Endothelial cell of umbilical vein (primary cell): ENCODE measurements around the gene BCAS3. TPM values are rescaled to one million over a fixed set of nuclear protein-coding genes. Genes with fewer than 3 reads are reported as not detected.

Source experiments
- BruUV-seq: library from RNA; stranded (reverse); fragments of 400-500 nt; replicated peaks from 2 replicates; lab custom pipeline; 2021; lab: Mats Ljungman, UMichigan
- CTCF ChIA-PET: fragments of 300-600, 350-600 bp; sonication (Branson Sonifier 250); formaldehyde crosslinking; loops from one replicate; lab custom pipeline; 2021; ENCODE audit warnings: antibody characterized with exemption, inconsistent platforms; lab: Charles Lee
- POLR2A ChIA-PET: fragments of 300-600, 350-600 bp; sonication (Branson Sonifier 250); formaldehyde crosslinking; loops from one replicate; lab custom pipeline; 2021; ENCODE audit warnings: antibody characterized with exemption, inconsistent platforms; lab: Charles Lee
- DNase-seq: peaks from one replicate; pipeline ENCODE4 v3.0.0-alpha.2; 2011; ENCODE audit warnings: low read depth, low spot score
- FAIRE-seq: peaks from 2 replicates; lab custom pipeline; 2011; peaks lifted over from hg19 to GRCh38; lab: Jason Lieb, UNC
- H2AFZ ChIP-seq: 2 replicates; pipeline ENCODE4 v1.6.0; 2012; ENCODE audit warnings: low read depth, low read length, control low read depth, inconsistent platforms
- H3K27ac ChIP-seq: 2 replicates; pipeline ENCODE4 v1.5.1; 2011; ENCODE audit warnings: low read depth, mild to moderate bottlenecking, control low read depth, low read length, moderate library complexity; ENCODE audit not compliant: insufficient read depth
- H3K27me3 ChIP-seq, 2 experiments: 2 replicates each; pipeline versions ENCODE4 v1.6.0 to v1.6.1; 2011; ENCODE audit warnings: low read length in 2 of 2, mixed read lengths in 1 of 2; ENCODE audit not compliant: control insufficient read depth in 2 of 2, insufficient read depth in 2 of 2
- H3K36me3 ChIP-seq, 2 experiments: 2 replicates in 1 of 2; 3 replicates in 1 of 2; pipeline ENCODE4 v1.5.1; 2011; ENCODE audit warnings: low read length in 2 of 2, mild to moderate bottlenecking in 1 of 2, moderate library complexity in 1 of 2; ENCODE audit not compliant: control insufficient read depth in 2 of 2, insufficient read depth in 2 of 2; ENCODE audit errors: extremely low read depth in 1 of 2
- H3K4me1 ChIP-seq: 3 replicates; pipeline ENCODE4 v1.5.1; 2011; ENCODE audit warnings: mild to moderate bottlenecking, low read length; ENCODE audit not compliant: control insufficient read depth, insufficient read depth; ENCODE audit errors: extremely low read depth
- H3K4me2 ChIP-seq: 2 replicates; pipeline ENCODE4 v1.6.1; 2011; ENCODE audit warnings: low read length, control low read depth, mixed read lengths; ENCODE audit not compliant: insufficient read depth
- H3K4me3 ChIP-seq, 3 experiments: fragments of 200-600 bp in 1 of 3; sonication (generic), shearing (Covaris generic) in 1 of 3; replicated peaks in 1 of 3; 2 replicates each; pipeline ENCODE4 v1.5.1; 2011 to 2016; ENCODE audit warnings: control low read depth in 3 of 3, low read length in 3 of 3, mild to moderate bottlenecking in 2 of 3, inconsistent platforms in 1 of 3, low read depth in 1 of 3, moderate library complexity in 1 of 3; ENCODE audit not compliant: insufficient read depth in 1 of 3
- H3K79me2 ChIP-seq: 2 replicates; pipeline ENCODE4 v1.6.0; 2012; ENCODE audit warnings: low read length, inconsistent platforms; ENCODE audit not compliant: control insufficient read depth, insufficient read depth
- H3K9ac ChIP-seq: replicated peaks from 2 replicates; pipeline ENCODE3; 2011; ENCODE audit warnings: low read length, control low read depth; ENCODE audit not compliant: insufficient read depth; ENCODE audit errors: extremely low read depth
- H3K9me1 ChIP-seq: replicated peaks from 3 replicates; pipeline ENCODE4 v1.6.0; 2011; ENCODE audit warnings: mild to moderate bottlenecking, low read length; ENCODE audit not compliant: control insufficient read depth, insufficient read depth; ENCODE audit errors: extremely low read depth
- H3K9me3 ChIP-seq: replicated peaks from 2 replicates; pipeline ENCODE4 v1.5.1; 2012; ENCODE audit warnings: low read length, inconsistent platforms; ENCODE audit not compliant: control insufficient read depth, insufficient read depth
- H4K20me1 ChIP-seq: replicated peaks from 2 replicates; pipeline ENCODE3; 2011; ENCODE audit warnings: mild to moderate bottlenecking, low read length; ENCODE audit not compliant: control insufficient read depth, insufficient read depth; ENCODE audit errors: extremely low read depth
- CTCF ChIP-seq, 2 donors: IDR thresholded peaks; 1 replicate in 1 of 2; 2 replicates in 1 of 2; pipeline ENCODE4 v1.5.1; 2011; ENCODE audit warnings: low read length in 2 of 2, mild to moderate bottlenecking in 2 of 2, moderate library complexity in 2 of 2, control low read depth in 1 of 2, inconsistent platforms in 1 of 2, low read depth in 1 of 2; ENCODE audit not compliant: insufficient read depth in 1 of 2; ENCODE audit errors: extremely low read depth in 1 of 2
- EZH2 ChIP-seq: IDR thresholded peaks from 2 replicates; pipeline ENCODE4 v1.6.1; 2012; ENCODE audit warnings: borderline replicate concordance, low read depth, mild to moderate bottlenecking, moderate library complexity, low read length, inconsistent platforms; ENCODE audit not compliant: severe bottlenecking
- FOS ChIP-seq: IDR thresholded peaks from 2 replicates; pipeline ENCODE4 v1.6.1; 2011; ENCODE audit warnings: mild to moderate bottlenecking, low read length, moderate library complexity, borderline replicate concordance; ENCODE audit not compliant: insufficient read depth
- GATA2 ChIP-seq: IDR thresholded peaks from 2 replicates; pipeline ENCODE4 v1.7.0; 2011; ENCODE audit warnings: low read depth, mild to moderate bottlenecking, moderate library complexity, mixed read lengths, low read length; ENCODE audit not compliant: insufficient read length, insufficient read depth
- JUN ChIP-seq: IDR thresholded peaks from 2 replicates; pipeline ENCODE4 v1.6.1; 2011; ENCODE audit warnings: borderline replicate concordance, low read depth; ENCODE audit not compliant: insufficient read length, insufficient read depth
- MYC ChIP-seq: IDR thresholded peaks from one replicate; pipeline ENCODE4 v1.6.1; 2011; ENCODE audit warnings: mild to moderate bottlenecking, low read depth, low read length
- POLR2A ChIP-seq: IDR thresholded peaks from 2 replicates; pipeline ENCODE4 v1.6.1; 2012; ENCODE audit warnings: low read depth, mild to moderate bottlenecking, control low read depth, low read length
- POLR2AphosphoS5 ChIP-seq: IDR thresholded peaks from 2 replicates; pipeline ENCODE4 v1.6.1; 2012; ENCODE audit warnings: low read depth, mild to moderate bottlenecking, control low read depth, low read length, moderate library complexity; ENCODE audit not compliant: insufficient read depth
- dilution Hi-C: fragments of 300-500 bp; cut with MboI; formaldehyde crosslinking; loops from one replicate; pipeline ENCODE4 v1.15.0; 2019; ENCODE audit warnings: low sequenced_read_pairs; ENCODE audit not compliant: extremely low pct_ligation_motif_present
- intact Hi-C: fragments of 100-400 bp; cut with micrococcal nuclease; formaldehyde crosslinking; loops from one replicate; pipeline ENCODE4 v1.10.0; 2022
- polyA plus RNA-seq, 4 experiments: library from polyadenylated mRNA; depleted of rRNA in 3 of 4; stranded (reverse) in 3 of 4; unstranded in 1 of 4; fragments of >200 nt; gene quantifications; 2 replicates each; pipeline versions ENCODE4 v1.2.1 to v1.2.3, GENCODE V29; 2011 to 2012; ENCODE audit warnings: missing spikeins in 1 of 4
- total RNA-seq: library from RNA; stranded (reverse); gene quantifications from 2 replicates; pipeline ENCODE4 v1.2.3, GENCODE V29; 2021
- TF ChIP-seq, protein P1 (sequence below): IDR thresholded peaks from 2 replicates; pipeline ENCODE4 v1.6.1; 2011; ENCODE audit not compliant: insufficient read depth, insufficient read length

The BCAS3 gene
- total and polyA plus RNA-seq, 2 donors (not counting 3 experiments of a cell fraction or from before 2014, with no cell fraction given): 8.2 to 16.0 TPM

DNA sequence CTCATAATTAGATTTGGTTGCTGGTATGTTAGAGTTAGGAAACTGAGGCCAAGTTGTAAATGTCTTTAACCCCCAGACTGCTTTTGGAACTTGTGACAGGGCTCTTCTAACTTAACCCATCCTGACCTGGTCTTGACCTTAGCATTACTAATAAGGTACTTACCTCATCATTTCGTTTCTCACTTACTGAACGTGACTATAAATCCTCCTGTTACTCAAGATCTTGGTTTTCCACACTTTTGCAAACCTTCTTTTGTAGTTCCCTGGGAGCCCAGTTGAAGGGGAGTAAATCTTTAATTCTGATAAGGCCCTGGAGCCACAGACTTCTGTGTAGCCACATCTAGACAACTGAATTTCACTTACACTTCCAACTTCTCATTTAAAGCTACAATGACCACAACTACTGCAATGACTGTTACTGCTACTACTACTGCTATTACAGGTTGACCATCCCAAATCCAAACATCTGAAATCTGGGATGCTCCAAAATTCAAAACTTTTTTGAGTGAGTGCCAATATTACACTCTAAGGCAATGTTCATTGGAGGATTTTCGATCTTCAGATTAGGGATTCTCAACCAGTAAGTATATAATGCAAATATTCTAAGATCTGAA, 473.1 kb downstream of the BCAS3 start:
- Histone ChIP-seq H3K36me3 (no peaks in the 10 kb centered on the region), H3K79me2 (no peaks in the 10 kb centered on the region), H3K9ac (no peak overlapping the region), H3K4me3 (no peak overlapping the region), H3K27ac (no peak overlapping the region), H3K27me3 (no peaks in the 10 kb centered on the region), H3K9me3 (no peaks in the 10 kb centered on the region), H3K4me2 (no peak overlapping the region), H4K20me1 (no peaks in the 10 kb centered on the region), H3K9me1 (no peaks in the 10 kb centered on the region), H2AFZ (no peak overlapping the region), H3K4me1 (no peaks in the 10 kb centered on the region)
- DNase-seq (no peak), FAIRE-seq (no peak)
- CTCF ChIA-PET: no interaction called here
- TF ChIP-seq CTCF (IDR thresholded peaks at IDR 0.05; ENCODE audit: extremely low read depth in 1 of 2, insufficient read depth in 1 of 2, low read depth in 1 of 2, low read length in 2 of 2) (no peak), POLR2AphosphoS5 (no peak), JUN (no peak), FOS (no peak), GATA2 (no peak), MYC (no peak), POLR2A (no peak), EZH2 (no peak)
- TF ChIP-seq, protein P1, sequence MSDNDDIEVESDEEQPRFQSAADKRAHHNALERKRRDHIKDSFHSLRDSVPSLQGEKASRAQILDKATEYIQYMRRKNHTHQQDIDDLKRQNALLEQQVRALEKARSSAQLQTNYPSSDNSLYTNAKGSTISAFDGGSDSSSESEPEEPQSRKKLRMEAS: no peak
- dilution Hi-C loops (no loop called here), intact Hi-C loops (no loop called here)
- POLR2A ChIA-PET: no interaction called here
- BruUV-seq: no TSS peak
